ENCODE data around the gene NLGN1. TPM values are rescaled to one million over a fixed set of nuclear protein-coding genes. Genes with fewer than 3 reads are reported as not detected.

Gene NLGN1
- total RNA-seq, 4 donors from 2014 or later, result 0.80 to 4.4 (median 1.8) TPM

DNA sequence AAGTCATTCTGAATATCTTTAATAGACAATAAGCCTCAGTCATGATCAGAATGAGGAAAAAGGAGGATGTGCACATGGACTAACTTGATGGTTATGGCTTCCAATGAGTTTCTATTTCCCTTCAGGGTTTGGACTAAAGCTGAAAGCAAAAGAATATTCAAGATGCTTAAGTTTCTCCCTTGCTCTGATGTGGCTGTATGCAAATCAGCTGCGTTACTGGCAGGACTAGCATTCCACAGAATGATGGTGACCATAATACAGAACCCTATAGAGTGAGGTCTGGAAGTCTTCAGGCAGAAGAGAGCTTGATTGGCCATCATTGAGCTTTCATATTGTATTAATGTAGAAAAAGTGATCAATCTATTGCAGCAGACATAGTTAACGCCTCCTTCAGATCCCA lies 466.0 kb downstream of the NLGN1 start:
- no peak for DNase-seq (ENCODE audit: low spot score in 2 of 2)
- H3K4me3 ChIP-seq (ENCODE audit: low read depth, poor library complexity, severe bottlenecking), result no peak overlapping the region
- TF ChIP-seq, protein P1, sequence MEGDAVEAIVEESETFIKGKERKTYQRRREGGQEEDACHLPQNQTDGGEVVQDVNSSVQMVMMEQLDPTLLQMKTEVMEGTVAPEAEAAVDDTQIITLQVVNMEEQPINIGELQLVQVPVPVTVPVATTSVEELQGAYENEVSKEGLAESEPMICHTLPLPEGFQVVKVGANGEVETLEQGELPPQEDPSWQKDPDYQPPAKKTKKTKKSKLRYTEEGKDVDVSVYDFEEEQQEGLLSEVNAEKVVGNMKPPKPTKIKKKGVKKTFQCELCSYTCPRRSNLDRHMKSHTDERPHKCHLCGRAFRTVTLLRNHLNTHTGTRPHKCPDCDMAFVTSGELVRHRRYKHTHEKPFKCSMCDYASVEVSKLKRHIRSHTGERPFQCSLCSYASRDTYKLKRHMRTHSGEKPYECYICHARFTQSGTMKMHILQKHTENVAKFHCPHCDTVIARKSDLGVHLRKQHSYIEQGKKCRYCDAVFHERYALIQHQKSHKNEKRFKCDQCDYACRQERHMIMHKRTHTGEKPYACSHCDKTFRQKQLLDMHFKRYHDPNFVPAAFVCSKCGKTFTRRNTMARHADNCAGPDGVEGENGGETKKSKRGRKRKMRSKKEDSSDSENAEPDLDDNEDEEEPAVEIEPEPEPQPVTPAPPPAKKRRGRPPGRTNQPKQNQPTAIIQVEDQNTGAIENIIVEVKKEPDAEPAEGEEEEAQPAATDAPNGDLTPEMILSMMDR (IDR thresholded peaks at IDR 0.05), result no peak
- no peak for TF ChIP-seq POLR2A (IDR thresholded peaks at IDR 0.05)
- WGBS, 2 donors, result 86 to 89% methylated on average over 2 of the region's 2 CpGs
- intact Hi-C loops (cut with DNase I; ENCODE audit: low total_unique reads), result no loop called here

DNA sequence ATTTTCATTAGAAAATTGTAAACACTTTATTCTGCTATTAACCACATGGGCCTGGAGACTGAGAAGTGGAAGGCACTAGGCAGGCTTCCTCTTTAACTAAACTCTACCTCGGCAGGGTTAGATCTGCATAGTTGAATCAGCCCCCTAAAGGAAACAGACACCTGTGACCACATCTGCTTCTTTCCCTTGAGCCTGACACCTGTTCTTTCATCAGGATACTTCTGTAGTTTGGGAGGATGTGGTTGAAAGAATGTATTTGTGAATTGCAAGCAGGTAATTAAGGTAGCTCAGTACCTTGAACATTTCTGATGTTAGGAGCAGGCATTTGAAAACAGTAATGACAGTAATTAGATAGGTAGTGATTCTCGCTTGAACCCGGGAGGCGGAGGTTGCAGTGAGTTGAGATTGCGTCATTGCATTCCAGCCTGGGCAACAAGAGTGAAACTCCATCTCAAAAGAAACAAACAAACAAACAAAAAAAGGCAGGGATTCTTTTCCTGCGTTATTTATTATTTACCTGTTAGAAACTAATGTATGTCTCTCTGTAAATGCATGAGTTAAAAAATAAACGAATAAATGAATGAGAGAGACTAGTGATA lies 468.5 kb downstream of the NLGN1 start:
- 59 to 65% methylated on average over 7 of the region's 7 CpGs for WGBS, 2 donors
- DNase-seq (ENCODE audit: low spot score in 2 of 2), result no peak
- intact Hi-C loops (cut with DNase I; ENCODE audit: low total_unique reads), result no loop called here
- H3K4me3 ChIP-seq (ENCODE audit: low read depth, poor library complexity, severe bottlenecking), result no peak overlapping the region
- TF ChIP-seq POLR2A (IDR thresholded peaks at IDR 0.05), result no peak
- TF ChIP-seq, protein P1 (IDR thresholded peaks at IDR 0.05), result no peak

DNA sequence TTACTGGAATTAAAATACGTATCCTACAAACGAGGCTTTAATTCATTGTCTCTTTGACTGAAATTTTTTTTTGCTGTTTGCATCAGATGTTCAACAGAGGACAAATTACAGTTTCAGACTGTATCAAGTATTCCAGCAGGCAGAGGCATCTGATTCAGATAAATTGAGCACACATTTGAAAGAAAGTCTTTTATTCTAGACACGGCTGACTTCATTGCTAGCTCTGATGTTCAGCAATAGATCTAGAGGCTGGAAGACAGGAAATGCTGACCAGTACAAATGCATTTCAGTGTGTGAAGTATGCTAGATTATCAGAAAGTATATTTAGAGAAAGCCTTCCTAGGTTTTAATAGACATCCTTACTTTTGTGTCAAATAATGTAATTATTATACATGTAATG lies 472.2 kb downstream of the NLGN1 start:
- intact Hi-C loops (cut with DNase I; ENCODE audit: low total_unique reads), result no loop called here
- no peak for DNase-seq (ENCODE audit: low spot score in 2 of 2)
- TF ChIP-seq POLR2A (IDR thresholded peaks at IDR 0.05), result no peak
- TF ChIP-seq, protein P1 (IDR thresholded peaks at IDR 0.05), result no peak
- WGBS, 2 donors, result 61 to 65% methylated on average over 3 of the region's 3 CpGs
- H3K4me3 ChIP-seq (ENCODE audit: low read depth, poor library complexity, severe bottlenecking), result no peak overlapping the region

DNA sequence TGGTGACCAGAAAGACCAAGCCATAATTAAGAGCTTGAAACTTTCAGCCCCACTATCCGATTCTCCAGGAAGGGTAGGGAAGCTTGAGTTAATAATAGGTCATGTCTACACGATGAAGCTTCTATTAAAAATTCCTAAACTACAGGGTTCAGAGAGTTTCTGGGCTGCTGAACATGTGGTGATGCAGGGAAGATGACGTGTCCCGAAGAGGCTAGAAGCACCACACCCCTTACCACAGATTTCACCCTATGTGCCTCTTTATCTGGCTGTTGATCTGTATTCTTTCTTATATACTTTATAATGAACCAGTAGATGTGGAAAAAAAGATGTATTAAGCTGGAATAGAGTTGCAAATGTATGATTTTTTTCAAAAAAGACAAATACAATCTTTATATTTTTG lies 473.4 kb downstream of the NLGN1 start:
- 75 to 79% methylated on average over 4 of the region's 4 CpGs for WGBS, 2 donors
- TF ChIP-seq, protein P1 (IDR thresholded peaks at IDR 0.05), result no peak
- TF ChIP-seq POLR2A (IDR thresholded peaks at IDR 0.05), result no peak
- intact Hi-C loops (cut with DNase I; ENCODE audit: low total_unique reads), result no loop called here
- DNase-seq (ENCODE audit: low spot score in 2 of 2), result no peak
- H3K4me3 ChIP-seq (ENCODE audit: low read depth, poor library complexity, severe bottlenecking), result no peak overlapping the region

DNA sequence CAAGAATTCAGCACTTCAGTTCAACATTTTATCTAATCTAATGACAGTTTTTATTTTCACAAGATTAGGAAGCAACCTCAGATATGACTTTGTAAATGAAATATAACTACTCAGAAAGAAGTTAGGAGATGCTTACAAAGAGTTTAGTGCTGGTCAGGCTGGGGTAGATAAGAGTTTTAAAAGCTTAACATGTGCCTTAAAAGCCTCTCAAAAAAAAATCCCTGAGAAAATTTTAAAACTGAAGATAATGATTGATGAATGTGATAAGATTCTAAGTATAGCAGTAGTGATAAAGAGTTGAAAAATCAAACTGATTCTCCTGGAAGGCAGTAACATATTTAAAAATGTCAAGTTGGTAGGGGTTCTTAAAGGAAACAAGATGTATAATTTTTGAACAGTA lies 478.2 kb downstream of the NLGN1 start:
- no peak overlapping the region for H3K4me3 ChIP-seq (ENCODE audit: low read depth, poor library complexity, severe bottlenecking)
- intact Hi-C loops (cut with DNase I; ENCODE audit: low total_unique reads), result no loop called here
- TF ChIP-seq POLR2A (IDR thresholded peaks at IDR 0.05), result no peak
- TF ChIP-seq, protein P1 (IDR thresholded peaks at IDR 0.05), result no peak
- no peak for DNase-seq (ENCODE audit: low spot score in 2 of 2)

DNA sequence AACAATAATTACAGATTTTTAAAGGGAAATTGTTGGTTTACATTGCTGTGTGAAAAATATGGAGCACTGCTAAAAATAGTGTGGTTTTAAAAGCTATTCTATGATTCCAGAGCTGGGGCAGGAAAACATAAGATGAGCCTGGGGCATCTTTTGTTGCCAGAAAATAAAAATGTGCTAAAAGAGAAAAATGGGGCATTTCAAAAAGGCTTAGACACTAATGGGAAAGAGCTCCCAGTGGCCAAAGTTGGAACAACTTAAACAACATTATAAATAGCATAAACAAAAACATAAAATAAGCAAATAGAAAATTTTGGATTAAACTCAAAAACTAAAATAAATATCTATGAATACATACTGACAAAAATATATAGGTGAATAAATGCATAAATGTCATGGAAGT lies 478.9 kb downstream of the NLGN1 start:
- H3K4me3 ChIP-seq (ENCODE audit: low read depth, poor library complexity, severe bottlenecking), result no peak overlapping the region
- DNase-seq (ENCODE audit: low spot score in 2 of 2), result no peak
- intact Hi-C loops (cut with DNase I; ENCODE audit: low total_unique reads), result no loop called here
- TF ChIP-seq, protein P1 (IDR thresholded peaks at IDR 0.05), result no peak
- no peak for TF ChIP-seq POLR2A (IDR thresholded peaks at IDR 0.05)

All from lower leg skin (tissue), 4 donors.